Glutamatergic neuron (in vitro differentiated cells): Measurements from ENCODE around the gene DEPP1. TPM values are rescaled to one million over a fixed set of nuclear protein-coding genes. Genes with fewer than 3 reads are reported as not detected.
"Not testable (repeated sequence)": the region's sequence is repeated elsewhere in the genome, so short reads cannot be mapped to it uniquely, and the experiment has no call there.

Source experiments
- DNase-seq: peaks from one replicate; pipeline ENCODE4 v3.0.0; 2022
- H3K27ac Mint-ChIP-seq: one replicate; pipeline ENCODE4 v1.8.0; 2020; ENCODE audit warnings: mild to moderate bottlenecking, mixed read lengths, inconsistent platforms; ENCODE audit not compliant: unreplicated experiment
- H3K27me3 Mint-ChIP-seq: one replicate; pipeline ENCODE4 v1.8.0; 2020; ENCODE audit warnings: mild to moderate bottlenecking, moderate library complexity, mixed read lengths, inconsistent platforms; ENCODE audit not compliant: unreplicated experiment
- H3K36me3 Mint-ChIP-seq: one replicate; pipeline ENCODE4 v1.8.0; 2020; ENCODE audit warnings: mild to moderate bottlenecking, mixed read lengths, inconsistent platforms; ENCODE audit not compliant: unreplicated experiment
- H3K4me1 Mint-ChIP-seq: one replicate; pipeline ENCODE4 v1.8.0; 2020; ENCODE audit warnings: mild to moderate bottlenecking, low read depth, mixed read lengths, inconsistent platforms; ENCODE audit not compliant: unreplicated experiment
- H3K4me3 Mint-ChIP-seq: one replicate; pipeline ENCODE4 v1.8.0; 2020; ENCODE audit warnings: mild to moderate bottlenecking, mixed read lengths, inconsistent platforms; ENCODE audit not compliant: unreplicated experiment
- H3K9me3 Mint-ChIP-seq: one replicate; pipeline ENCODE4 v1.8.0; 2020; ENCODE audit warnings: mild to moderate bottlenecking, moderate library complexity, mixed read lengths, inconsistent platforms; ENCODE audit not compliant: unreplicated experiment
- long read RNA-seq: library from polyadenylated mRNA; unstranded; transcript quantifications from one replicate; pipeline ENCODE4 v2.0.0, GENCODE V29; 2020; ENCODE audit not compliant: unreplicated experiment
- total RNA-seq: library from RNA; stranded (reverse); fragmentation: NEBNext Ultra II Directional; extraction: Animal tissue kit (Norgen Biotek cat#: 25700); gene quantifications from one replicate; pipeline ENCODE4 v1.2.1, GENCODE V29; 2021; ENCODE audit not compliant: unreplicated experiment
- TF ChIP-seq, protein P1 (sequence below): fragments of 200-600 bp; sonication (generic); IDR thresholded peaks from one replicate; pipeline ENCODE4 v1.5.0; 2021; ENCODE audit not compliant: partially characterized antibody, unreplicated experiment

The DEPP1 gene, protein sequence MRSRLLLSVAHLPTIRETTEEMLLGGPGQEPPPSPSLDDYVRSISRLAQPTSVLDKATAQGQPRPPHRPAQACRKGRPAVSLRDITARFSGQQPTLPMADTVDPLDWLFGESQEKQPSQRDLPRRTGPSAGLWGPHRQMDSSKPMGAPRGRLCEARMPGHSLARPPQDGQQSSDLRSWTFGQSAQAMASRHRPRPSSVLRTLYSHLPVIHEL
- total RNA-seq, result 13.6 TPM
- long read RNA-seq, transcript DEPP1-201 (2 exons, 2,120 nt), result major isoform, 26 of 26 reads
- long read RNA-seq, partial matches to known transcripts, result 0 of 26 reads
- long read RNA-seq, other reads (novel, unspliced or antisense), result 0 of 26 reads

DNA sequence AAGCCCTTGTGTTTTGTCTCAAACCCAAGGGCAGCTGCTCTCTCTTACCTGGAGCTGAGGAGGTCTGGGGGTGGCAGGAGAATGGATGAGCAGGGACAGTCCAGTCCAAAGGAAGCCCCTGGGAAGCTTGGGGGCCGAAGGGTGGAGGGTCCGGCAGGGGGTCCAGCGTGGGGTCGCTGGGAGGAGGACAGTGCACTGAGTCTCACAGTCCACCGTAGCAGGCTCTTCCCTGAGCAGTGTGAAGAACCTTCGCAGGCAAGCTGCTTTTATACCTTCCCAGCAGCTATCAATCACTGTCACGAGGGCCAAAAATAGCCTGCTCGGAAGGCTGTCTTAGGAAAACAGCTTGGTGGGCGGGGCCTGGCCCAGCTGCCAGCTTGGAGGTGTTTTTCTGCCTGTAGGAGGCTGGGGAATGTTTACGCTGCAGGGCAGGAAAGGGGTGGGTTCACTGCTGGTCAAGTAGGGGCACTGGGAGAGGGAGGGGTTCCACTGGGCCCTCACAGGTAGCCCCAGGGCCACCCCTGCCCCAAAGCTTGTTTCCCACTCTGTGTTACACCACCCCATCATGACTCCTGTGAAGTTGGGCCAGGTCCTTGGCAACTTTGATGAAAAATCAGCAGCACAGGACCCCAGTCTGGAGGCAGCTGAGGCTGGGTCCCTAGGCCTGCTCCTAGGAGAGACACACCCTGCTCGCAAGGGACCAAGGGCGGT, at the start of gene DEPP1:
Gene DEPP1, minus strand, starts transcription at position 240 of the 711 bp plus-strand sequence. CDS start 779 bp downstream, outside the sequence.
- H3K4me3 Mint-ChIP-seq, result peak within 1 kb of the TSS; percentile 92
- peaks cover 53% of the 10 kb centered on the region for H3K4me1 Mint-ChIP-seq
- no peaks in the 10 kb centered on the region for H3K36me3 Mint-ChIP-seq
- peaks cover 25% of the 10 kb centered on the region for H3K9me3 Mint-ChIP-seq
- TF ChIP-seq, protein P1, sequence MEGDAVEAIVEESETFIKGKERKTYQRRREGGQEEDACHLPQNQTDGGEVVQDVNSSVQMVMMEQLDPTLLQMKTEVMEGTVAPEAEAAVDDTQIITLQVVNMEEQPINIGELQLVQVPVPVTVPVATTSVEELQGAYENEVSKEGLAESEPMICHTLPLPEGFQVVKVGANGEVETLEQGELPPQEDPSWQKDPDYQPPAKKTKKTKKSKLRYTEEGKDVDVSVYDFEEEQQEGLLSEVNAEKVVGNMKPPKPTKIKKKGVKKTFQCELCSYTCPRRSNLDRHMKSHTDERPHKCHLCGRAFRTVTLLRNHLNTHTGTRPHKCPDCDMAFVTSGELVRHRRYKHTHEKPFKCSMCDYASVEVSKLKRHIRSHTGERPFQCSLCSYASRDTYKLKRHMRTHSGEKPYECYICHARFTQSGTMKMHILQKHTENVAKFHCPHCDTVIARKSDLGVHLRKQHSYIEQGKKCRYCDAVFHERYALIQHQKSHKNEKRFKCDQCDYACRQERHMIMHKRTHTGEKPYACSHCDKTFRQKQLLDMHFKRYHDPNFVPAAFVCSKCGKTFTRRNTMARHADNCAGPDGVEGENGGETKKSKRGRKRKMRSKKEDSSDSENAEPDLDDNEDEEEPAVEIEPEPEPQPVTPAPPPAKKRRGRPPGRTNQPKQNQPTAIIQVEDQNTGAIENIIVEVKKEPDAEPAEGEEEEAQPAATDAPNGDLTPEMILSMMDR, result peak; percentile 9
- peak within 1 kb of the TSS; percentile 99 for H3K27ac Mint-ChIP-seq
- peak; percentile 92 for DNase-seq
- peaks cover 18% of the 10 kb centered on the region for H3K27me3 Mint-ChIP-seq

DNA sequence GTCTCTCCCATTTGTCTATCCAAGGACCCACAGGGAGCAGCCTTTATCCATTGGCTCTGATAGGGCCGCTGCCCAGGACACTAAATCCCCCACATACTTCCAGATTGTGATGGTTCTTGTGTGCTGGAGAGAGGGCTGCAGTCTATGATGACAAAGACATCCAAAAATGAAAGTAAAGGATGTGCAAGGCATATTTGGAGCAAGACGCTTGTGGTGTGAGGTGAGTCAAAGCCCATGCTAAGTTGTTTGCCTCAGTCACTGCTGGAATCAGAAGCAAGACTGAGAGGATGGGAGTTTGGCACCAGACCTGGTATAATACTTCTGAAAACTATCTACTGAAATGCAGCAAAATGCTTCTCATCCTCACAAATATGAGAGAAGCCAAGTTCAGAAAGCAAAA, 44.8 kb upstream of the DEPP1 start:
- Mint-ChIP-seq H3K9me3 (peaks cover 2% of the 10 kb centered on the region), H3K4me3 (no peak overlapping the region), H3K27ac (no peak overlapping the region), H3K4me1 (no peaks in the 10 kb centered on the region), H3K27me3 (no peaks in the 10 kb centered on the region), H3K36me3 (peaks cover 11% of the 10 kb centered on the region)
- DNase-seq, result no peak
- TF ChIP-seq, protein P1, result no peak

DNA sequence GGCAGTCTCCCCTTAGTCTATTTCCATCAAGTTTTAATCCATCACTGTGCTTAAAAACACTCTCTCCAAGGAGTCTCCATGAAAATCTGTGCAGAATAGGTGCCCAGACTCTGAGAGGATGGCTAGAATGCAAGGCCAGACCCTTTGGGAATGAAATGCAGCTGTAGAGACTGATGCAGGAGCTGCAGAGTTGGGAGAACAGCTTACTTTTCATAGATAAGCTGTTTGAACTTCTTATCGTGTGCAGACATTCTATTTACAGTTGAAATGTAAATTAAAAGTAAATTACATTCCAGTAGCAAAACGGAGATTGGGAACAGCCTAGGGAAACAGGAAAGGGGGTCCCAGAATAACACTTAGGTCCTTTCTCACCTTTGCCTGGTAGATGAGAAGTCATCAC, 37.0 kb upstream of the DEPP1 start:
- no peaks in the 10 kb centered on the region for H3K4me1 Mint-ChIP-seq
- H3K4me3 Mint-ChIP-seq, result no peak overlapping the region
- H3K27ac Mint-ChIP-seq, result no peak overlapping the region
- no peaks in the 10 kb centered on the region for H3K9me3 Mint-ChIP-seq
- peaks cover 1% of the 10 kb centered on the region for H3K27me3 Mint-ChIP-seq
- TF ChIP-seq, protein P1, result no peak
- DNase-seq, result no peak
- no peaks in the 10 kb centered on the region for H3K36me3 Mint-ChIP-seq

DNA sequence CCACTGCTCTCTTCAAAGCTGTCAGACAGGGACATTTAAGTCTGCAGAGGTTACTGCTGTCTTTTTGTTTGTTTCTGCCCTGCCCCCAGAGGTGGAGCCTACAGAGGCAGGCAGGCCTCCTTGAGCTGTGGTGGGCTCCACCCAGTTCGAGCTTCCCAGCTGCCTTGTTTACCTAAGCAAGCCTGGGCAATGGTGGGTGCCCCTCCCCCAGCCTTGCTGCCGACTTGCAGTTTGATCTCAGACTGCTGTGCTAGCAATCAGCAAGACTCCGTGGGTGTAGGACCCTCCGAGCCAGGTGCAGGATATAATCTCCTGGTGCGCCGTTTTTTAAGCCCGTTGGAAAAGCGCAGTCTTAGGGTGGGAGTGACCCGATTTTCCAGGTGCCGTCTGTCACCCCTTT, 35.9 kb upstream of the DEPP1 start:
- not testable (repeated sequence) for DNase-seq, H3K9me3 Mint-ChIP-seq, H3K4me3 Mint-ChIP-seq, H3K27me3 Mint-ChIP-seq, H3K27ac Mint-ChIP-seq, H3K36me3 Mint-ChIP-seq, H3K4me1 Mint-ChIP-seq

DNA sequence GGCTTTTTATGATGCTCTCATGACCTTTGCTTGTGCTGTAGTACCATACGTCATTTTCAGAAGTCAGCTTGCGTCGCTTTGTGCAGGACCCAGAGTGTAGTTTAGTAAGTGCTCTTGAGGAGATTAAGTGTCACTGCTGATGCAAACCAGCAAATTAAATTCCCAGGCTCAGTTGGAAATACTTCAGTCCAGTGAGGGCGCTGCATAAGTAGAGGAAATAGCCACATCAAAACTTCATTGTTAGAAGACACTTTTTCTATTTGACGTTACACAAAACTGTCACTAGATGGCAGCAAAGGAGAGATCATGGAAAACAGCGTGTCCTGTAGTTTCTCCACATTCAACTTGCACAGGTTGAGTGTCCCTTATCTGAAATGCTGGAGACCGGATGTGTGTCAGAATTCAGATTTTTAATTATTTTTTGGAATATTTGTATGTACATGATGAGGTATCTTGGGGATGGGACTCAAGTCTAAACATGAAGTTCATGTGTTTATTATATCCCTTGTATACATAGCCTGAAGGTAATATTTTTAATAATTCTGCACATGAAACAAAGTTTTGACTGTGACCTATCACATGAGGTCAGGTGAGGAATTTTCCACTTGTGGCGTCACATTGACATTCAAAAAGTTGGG, 30.0 kb upstream of the DEPP1 start:
- DNase-seq, result no peak
- H3K27me3 Mint-ChIP-seq, result peaks cover 3% of the 10 kb centered on the region
- no peaks in the 10 kb centered on the region for H3K4me1 Mint-ChIP-seq
- H3K36me3 Mint-ChIP-seq, result peaks cover 14% of the 10 kb centered on the region
- H3K9me3 Mint-ChIP-seq, result no peaks in the 10 kb centered on the region
- H3K4me3 Mint-ChIP-seq, result no peak overlapping the region
- TF ChIP-seq, protein P1, result peak; percentile 80
- H3K27ac Mint-ChIP-seq, result no peak overlapping the region
